ENCODE measurements around the gene ANO2. TPM values are rescaled to one million over a fixed set of nuclear protein-coding genes. Genes with fewer than 3 reads are reported as not detected.

The ANO2 gene
- total RNA-seq, 2 donors from 2014 or later = 14.3 to 28.5 TPM

DNA sequence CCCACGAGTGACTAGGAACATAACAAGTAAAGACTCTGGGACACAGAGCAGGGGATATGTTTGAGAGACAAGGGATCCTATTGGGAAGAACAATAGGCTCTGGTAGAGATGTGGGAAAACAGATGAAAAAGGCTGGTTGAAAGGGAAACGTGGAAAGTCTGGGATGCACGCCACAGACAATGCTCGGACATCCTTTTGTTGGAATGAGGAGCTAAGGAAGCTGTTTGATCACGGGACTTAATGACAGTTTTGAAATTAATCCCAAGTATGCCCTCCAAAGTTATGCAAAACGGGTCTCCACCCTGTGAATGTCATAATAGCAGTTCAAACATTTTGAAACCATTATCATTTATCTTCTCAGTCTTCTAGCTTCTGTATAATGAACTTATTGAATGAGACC is 31.7 kb upstream of the ANO2 start:
- Histone ChIP-seq H3K36me3 (ENCODE audit: control insufficient read depth, insufficient read depth, low read length) (peaks cover 42% of the 10 kb centered on the region), H3K27me3 (ENCODE audit: control insufficient read depth, insufficient read depth, low read length, poor library complexity, severe bottlenecking) (no peaks in the 10 kb centered on the region), H3K4me1 (ENCODE audit: control insufficient read depth, insufficient read depth, low read length) (no peaks in the 10 kb centered on the region), H3K9me3 (ENCODE audit: control insufficient read depth, low read length) (no peaks in the 10 kb centered on the region), H3K27ac (ENCODE audit: low read depth, low read length) (no peak overlapping the region), H3K9ac (ENCODE audit: extremely low read depth, low read length, poor library complexity, severe bottlenecking) (no peak overlapping the region), H3K4me3 (ENCODE audit: low read length) (no peak overlapping the region)
- Mint-ChIP-seq H3K36me3 (ENCODE audit: low read depth) (peaks cover 68% of the 10 kb centered on the region), H3K9me3 (no peaks in the 10 kb centered on the region), H3K4me3 (no peak overlapping the region), H3K4me1 (no peaks in the 10 kb centered on the region), H3K27me3 (ENCODE audit: insufficient read depth) (no peaks in the 10 kb centered on the region), H3K27ac (no peak overlapping the region)
- DNase-seq = no peak
- 81 to 85% methylated on average over 5 to 6 of the region's 6 CpGs for WGBS, 2 experiments (ENCODE audit: insufficient coverage in 1 of 2, insufficient read length in 1 of 2)
- TF ChIP-seq, protein P1, sequence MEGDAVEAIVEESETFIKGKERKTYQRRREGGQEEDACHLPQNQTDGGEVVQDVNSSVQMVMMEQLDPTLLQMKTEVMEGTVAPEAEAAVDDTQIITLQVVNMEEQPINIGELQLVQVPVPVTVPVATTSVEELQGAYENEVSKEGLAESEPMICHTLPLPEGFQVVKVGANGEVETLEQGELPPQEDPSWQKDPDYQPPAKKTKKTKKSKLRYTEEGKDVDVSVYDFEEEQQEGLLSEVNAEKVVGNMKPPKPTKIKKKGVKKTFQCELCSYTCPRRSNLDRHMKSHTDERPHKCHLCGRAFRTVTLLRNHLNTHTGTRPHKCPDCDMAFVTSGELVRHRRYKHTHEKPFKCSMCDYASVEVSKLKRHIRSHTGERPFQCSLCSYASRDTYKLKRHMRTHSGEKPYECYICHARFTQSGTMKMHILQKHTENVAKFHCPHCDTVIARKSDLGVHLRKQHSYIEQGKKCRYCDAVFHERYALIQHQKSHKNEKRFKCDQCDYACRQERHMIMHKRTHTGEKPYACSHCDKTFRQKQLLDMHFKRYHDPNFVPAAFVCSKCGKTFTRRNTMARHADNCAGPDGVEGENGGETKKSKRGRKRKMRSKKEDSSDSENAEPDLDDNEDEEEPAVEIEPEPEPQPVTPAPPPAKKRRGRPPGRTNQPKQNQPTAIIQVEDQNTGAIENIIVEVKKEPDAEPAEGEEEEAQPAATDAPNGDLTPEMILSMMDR (conservative IDR thresholded peaks at IDR 0.05) = no peak

DNA sequence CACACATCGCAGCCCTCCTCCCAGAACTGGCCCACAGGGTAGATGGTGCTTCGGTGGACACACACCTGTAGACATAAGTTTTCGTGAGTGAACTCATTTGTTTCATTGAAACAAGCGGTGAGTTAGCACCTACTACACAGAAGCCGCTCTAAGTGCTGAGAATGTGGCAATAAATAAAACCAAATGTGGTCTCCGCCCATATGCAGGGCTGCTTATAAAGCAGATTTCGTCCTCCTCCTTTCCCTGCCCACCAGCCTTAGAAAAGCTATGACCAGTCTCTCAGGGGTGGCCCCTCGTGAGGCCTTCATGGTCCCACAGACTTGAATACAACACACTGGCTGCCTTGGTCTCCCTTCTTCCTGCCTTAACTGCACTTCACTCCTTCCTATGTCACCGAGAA is 31.1 kb upstream of the ANO2 start:
- Mint-ChIP-seq H3K27me3 (ENCODE audit: insufficient read depth) (no peaks in the 10 kb centered on the region), H3K36me3 (ENCODE audit: low read depth) (peaks cover 74% of the 10 kb centered on the region), H3K9me3 (no peaks in the 10 kb centered on the region), H3K4me1 (no peaks in the 10 kb centered on the region), H3K27ac (no peak overlapping the region), H3K4me3 (no peak overlapping the region)
- no peaks in the 10 kb centered on the region for H3K9me3 ChIP-seq (ENCODE audit: control insufficient read depth, low read length)
- no peak overlapping the region for H3K9ac ChIP-seq (ENCODE audit: extremely low read depth, low read length, poor library complexity, severe bottlenecking)
- no peaks in the 10 kb centered on the region for H3K4me1 ChIP-seq (ENCODE audit: control insufficient read depth, insufficient read depth, low read length)
- TF ChIP-seq, protein P1 (conservative IDR thresholded peaks at IDR 0.05) = no peak
- no peak overlapping the region for H3K27ac ChIP-seq (ENCODE audit: low read depth, low read length)
- WGBS, 2 experiments (ENCODE audit: insufficient coverage in 1 of 2, insufficient read length in 1 of 2) = 93 to 98% methylated on average over 8 to 9 of the region's 9 CpGs
- peaks cover 36% of the 10 kb centered on the region for H3K36me3 ChIP-seq (ENCODE audit: control insufficient read depth, insufficient read depth, low read length)
- no peaks in the 10 kb centered on the region for H3K27me3 ChIP-seq (ENCODE audit: control insufficient read depth, insufficient read depth, low read length, poor library complexity, severe bottlenecking)
- H3K4me3 ChIP-seq (ENCODE audit: low read length) = no peak overlapping the region
- DNase-seq = peak; percentile 26

DNA sequence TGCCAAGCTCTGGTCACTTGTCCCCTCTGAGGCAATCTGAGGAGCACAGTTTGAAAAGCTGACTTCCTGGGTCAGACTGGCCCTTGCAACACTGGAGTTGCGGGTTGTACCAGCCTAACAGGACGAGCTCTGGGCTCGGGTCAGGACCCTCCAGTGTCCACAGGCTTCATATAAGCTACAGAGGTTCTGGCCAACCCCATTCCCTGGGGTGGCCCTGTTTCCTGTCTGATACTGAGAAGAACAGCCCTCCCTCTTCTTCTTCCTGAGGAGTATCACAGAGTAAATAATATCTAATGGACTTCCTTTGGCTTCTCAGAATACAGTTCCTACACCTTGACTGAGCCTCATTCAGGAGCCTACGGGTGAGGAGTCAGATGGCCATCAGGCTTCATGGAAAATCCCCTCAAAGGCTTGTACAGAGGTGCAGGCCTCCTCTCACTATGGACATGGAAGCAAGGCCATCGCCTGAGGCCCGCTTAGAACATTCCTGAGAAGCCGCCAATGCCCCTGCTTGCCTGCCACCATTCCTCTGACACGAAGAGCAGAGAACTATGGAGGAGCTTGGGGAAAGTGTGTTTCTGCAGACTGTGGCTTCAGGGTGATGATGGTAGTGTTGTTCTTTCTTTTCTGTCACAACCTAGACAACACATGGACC is 28.5 kb upstream of the ANO2 start:
- DNase-seq = peak; percentile 36
- H3K27me3 Mint-ChIP-seq (ENCODE audit: insufficient read depth) = no peaks in the 10 kb centered on the region
- no peak overlapping the region for H3K4me3 ChIP-seq (ENCODE audit: low read length)

More for the DNA sequence above, 28.5 kb upstream of the ANO2 start:
- Mint-ChIP-seq H3K9me3 (no peaks in the 10 kb centered on the region), H3K4me3 (no peak overlapping the region), H3K36me3 (ENCODE audit: low read depth) (peaks cover 88% of the 10 kb centered on the region), H3K27ac (no peak overlapping the region), H3K4me1 (no peaks in the 10 kb centered on the region)
- H3K36me3 ChIP-seq (ENCODE audit: control insufficient read depth, insufficient read depth, low read length) = peaks cover 38% of the 10 kb centered on the region
- no peak overlapping the region for H3K27ac ChIP-seq (ENCODE audit: low read depth, low read length)
- no peaks in the 10 kb centered on the region for H3K4me1 ChIP-seq (ENCODE audit: control insufficient read depth, insufficient read depth, low read length)
- TF ChIP-seq, protein P1 (conservative IDR thresholded peaks at IDR 0.05) = no peak
- WGBS, 2 experiments (ENCODE audit: insufficient coverage in 1 of 2, insufficient read length in 1 of 2) = 67 to 94% methylated on average over 2 to 8 of the region's 8 CpGs
- no peak overlapping the region for H3K9ac ChIP-seq (ENCODE audit: extremely low read depth, low read length, poor library complexity, severe bottlenecking)
- H3K27me3 ChIP-seq (ENCODE audit: control insufficient read depth, insufficient read depth, low read length, poor library complexity, severe bottlenecking) = no peaks in the 10 kb centered on the region
- H3K9me3 ChIP-seq (ENCODE audit: control insufficient read depth, low read length) = no peaks in the 10 kb centered on the region

All from endodermal cell (in vitro differentiated cells).